Fibroblast of villous mesenchyme (primary cell): ENCODE measurements around the gene APCDD1L. TPM values are rescaled to one million over a fixed set of nuclear protein-coding genes. Genes with fewer than 3 reads are reported as not detected.

Source experiments
- DNase-seq: peaks from one replicate; pipeline ENCODE4 v3.0.0-alpha.2; 2010; ENCODE audit warnings: low read depth
- H3K4me3 ChIP-seq: 2 replicates; pipeline ENCODE4 v1.5.1; 2011; ENCODE audit warnings: low read depth, mild to moderate bottlenecking, low read length
- total RNA-seq: library from RNA; depleted of rRNA; stranded (reverse); fragments of >200 nt; gene quantifications from 2 replicates; pipeline ENCODE4 v1.2.3, GENCODE V29; 2012
- TF ChIP-seq, protein P1 (sequence below): IDR thresholded peaks from 2 replicates; pipeline ENCODE4 v1.5.1; 2012; ENCODE audit warnings: low read depth, mild to moderate bottlenecking, low read length; ENCODE audit not compliant: insufficient read depth

The APCDD1L gene
- total RNA-seq, 1 donor: 0.86 TPM

DNA sequence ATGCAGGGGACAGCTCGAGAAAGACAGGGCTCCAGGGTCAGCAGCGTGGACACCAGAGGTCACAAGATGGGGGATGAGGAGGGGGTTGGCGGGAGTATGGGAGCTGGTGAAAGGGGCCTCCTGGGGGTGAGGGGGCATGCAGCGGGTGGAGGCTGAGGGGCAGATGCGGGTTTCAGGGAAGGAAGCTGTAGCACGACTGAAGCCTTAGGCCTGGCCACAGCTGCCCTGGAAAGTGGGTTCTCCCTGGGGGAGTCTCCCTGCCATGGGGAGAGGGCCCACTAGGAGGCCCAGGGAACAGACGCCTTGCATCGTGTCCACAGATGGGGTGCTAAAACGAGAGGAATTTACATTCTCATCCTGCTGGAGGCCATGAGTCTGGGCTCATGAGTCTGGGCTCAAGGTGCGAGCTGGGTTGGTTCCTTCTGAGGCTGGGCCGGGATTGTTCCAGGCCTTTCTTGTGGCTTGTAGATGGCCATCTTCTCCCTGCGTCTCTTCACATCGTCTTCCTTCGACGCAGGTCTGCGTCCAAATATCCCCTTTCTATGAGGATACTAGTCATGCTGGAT lies 18.0 kb downstream of the APCDD1L start:
- DNase-seq: no peak
- TF ChIP-seq, protein P1, sequence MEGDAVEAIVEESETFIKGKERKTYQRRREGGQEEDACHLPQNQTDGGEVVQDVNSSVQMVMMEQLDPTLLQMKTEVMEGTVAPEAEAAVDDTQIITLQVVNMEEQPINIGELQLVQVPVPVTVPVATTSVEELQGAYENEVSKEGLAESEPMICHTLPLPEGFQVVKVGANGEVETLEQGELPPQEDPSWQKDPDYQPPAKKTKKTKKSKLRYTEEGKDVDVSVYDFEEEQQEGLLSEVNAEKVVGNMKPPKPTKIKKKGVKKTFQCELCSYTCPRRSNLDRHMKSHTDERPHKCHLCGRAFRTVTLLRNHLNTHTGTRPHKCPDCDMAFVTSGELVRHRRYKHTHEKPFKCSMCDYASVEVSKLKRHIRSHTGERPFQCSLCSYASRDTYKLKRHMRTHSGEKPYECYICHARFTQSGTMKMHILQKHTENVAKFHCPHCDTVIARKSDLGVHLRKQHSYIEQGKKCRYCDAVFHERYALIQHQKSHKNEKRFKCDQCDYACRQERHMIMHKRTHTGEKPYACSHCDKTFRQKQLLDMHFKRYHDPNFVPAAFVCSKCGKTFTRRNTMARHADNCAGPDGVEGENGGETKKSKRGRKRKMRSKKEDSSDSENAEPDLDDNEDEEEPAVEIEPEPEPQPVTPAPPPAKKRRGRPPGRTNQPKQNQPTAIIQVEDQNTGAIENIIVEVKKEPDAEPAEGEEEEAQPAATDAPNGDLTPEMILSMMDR: no peak
- H3K4me3 ChIP-seq: no peak overlapping the region

DNA sequence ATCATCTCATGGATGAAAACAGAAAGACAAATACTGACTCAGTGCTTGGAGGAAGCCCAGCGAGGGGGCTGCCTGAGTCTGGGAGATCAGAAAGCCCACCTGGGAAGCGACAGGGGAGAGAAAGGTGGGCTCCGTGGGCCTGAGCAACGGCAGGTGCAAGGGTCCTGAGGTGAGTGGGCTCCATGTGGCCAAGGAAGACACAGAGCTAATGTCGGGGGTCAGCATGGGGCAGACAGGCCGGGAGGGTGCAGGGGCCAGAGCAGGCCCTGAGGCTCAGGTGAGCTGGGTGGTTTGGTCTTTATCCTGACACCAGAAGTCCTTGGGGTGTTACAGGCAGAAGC lies 18.8 kb downstream of the APCDD1L start:
- TF ChIP-seq, protein P1: no peak
- DNase-seq: no peak
- H3K4me3 ChIP-seq: no peak overlapping the region

DNA sequence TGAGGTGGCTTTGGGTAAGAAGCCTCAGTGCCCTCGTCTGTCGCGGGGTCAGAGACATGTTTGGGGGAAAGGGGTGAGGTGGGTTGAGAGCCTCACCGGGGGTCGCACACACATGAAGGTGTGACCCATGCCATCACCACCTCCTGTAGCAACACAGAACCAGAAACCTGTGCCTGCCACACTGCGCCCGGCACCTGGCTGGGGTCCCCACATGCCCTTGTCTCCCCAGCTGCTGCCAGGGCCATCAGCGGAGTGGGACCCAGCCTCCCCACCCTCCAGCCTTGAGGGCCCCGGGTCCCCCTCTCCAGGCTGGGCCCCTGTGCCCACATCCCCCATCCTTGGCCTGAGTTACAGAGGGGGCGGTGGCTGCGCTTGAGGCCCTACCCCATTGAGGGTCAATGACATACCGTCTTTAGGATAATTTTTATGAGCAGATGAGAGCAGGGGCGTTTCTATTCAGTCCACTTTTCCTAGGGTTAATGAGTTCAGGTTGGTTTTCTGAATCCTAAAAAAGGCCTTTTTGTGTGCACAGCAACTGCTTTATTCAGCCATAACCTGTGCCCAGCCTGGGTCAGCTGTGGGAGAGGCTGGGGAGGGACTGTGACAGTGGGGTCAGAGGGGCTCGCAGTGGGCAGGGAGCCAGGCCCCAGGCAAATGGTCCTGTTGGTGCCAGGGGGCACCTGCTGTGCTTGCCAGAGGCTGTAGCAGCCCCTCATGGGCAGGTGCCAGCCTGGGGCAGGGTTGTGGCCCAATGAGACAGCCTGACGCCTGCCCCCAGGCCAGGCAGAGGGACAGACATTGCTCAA lies 19.4 kb downstream of the APCDD1L start:
- DNase-seq: no peak
- no peak overlapping the region for H3K4me3 ChIP-seq
- TF ChIP-seq, protein P1: no peak

DNA sequence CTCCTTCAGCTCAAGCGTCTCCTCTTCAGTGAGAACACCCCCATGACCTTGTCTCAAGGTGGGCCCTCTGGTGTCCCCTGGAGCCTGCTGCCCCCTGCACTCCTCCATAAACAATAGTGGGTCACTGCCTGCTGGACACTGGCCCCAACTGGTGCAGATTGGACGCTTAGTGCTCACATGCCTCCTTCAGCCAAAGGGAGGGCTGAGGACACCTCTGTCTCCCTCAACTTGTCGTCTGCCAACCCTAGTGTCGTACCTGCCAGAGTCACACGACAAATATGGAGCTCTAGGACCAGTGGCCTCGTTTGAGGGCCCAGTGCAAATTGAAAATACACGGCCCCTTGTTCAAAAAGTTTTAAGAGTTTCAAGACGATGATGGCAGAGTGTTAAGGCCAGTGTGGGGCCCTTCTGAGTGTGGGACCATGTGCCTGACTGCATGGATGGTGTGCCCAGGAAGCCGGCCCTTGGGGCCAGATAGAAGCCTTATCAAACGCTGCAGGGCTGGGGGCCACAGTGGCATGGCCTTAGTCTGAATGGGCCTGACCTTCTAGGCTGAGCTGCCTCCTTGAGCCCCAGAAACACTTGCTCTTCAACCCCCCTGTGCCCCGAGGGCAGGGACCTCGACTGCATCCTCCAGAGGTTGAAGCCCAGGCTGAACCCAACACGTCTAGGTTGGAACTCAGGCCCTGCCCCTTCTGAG lies 20.1 kb downstream of the APCDD1L start:
- TF ChIP-seq, protein P1: no peak
- H3K4me3 ChIP-seq: no peak overlapping the region
- DNase-seq: no peak

DNA sequence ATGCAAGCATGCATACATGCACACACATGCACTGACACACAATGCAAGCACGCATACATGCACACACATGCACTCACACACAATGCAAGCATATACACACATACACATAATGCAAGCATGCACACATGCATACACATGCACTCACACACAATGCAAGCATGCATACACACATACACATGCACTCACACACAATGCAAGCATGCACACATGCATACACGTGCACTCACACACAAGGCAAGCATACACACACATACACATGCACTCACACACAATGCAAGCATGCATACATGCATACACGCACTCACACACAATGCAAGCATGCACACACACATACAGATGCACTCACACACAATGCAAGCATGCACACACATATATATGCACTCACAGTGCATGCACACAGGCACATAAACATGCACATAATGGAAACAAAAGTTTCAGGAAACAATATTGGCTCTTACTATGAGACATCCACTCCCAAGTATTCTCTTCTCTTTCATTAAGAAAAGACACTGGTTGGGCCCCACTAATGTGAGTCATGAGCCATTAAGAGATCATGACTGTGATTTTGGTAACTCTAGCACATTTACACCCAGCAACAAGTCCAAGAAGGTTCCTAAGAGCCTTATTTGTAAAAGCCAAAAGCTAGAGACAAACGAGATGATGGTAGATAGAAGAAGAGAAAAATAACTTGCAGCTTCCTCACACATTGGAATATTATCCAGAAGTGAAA lies 22.2 kb downstream of the APCDD1L start:
- DNase-seq: no peak
- TF ChIP-seq, protein P1: no peak
- H3K4me3 ChIP-seq: no peak overlapping the region

DNA sequence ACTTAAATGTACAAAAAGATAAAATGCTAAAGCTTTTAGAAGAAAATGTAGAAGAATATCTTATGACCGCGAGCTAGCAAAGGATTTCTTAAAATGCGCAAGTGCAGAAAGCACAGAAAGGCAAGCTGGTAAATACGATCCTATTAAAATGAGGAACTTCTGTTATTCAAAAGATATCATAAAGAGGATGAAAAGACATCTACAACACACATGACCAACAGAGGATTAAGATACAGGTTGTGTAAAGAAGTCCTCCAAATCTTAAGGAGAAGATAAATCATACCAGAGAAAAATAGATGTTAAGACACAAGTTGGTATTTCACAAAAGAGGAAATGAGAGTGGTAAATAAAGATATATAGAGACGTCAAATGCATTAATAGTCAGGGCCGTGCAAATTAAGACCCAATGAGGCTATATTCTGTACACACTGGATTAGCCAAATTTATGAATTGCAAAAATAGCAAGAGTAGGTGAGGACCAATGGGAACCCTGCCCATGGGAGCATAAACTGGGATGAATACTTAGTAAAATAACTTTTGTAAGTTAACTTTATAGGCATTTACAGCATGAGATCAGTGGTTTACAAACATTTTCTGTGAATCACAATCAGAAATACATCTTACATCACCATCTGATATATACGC lies 23.0 kb downstream of the APCDD1L start:
- no peak for DNase-seq
- TF ChIP-seq, protein P1: no peak
- H3K4me3 ChIP-seq: no peak overlapping the region
